ENCODE data around the gene PCDHGA2. TPM values are rescaled to one million over a fixed set of nuclear protein-coding genes. Genes with fewer than 3 reads are reported as not detected.

The PCDHGA2 gene
- total RNA-seq, 1 donor from 2014 or later, result 0.30 TPM

GRCh38 chr5:141388661-141389060, 50.1 kb downstream of the PCDHGA2 start:
- H3K27ac Mint-ChIP-seq (ENCODE audit: unreplicated experiment), result no peak overlapping the region
- no peak overlapping the region for H3K4me3 Mint-ChIP-seq (ENCODE audit: unreplicated experiment)
- H3K36me3 Mint-ChIP-seq (ENCODE audit: low read depth), result peaks cover 6% of the 10 kb centered on the region

GRCh38 chr5:141389153-141390042, 50.8 kb downstream of the PCDHGA2 start:
- no peak overlapping the region for H3K27ac Mint-ChIP-seq (ENCODE audit: unreplicated experiment)
- TF ChIP-seq CTCF (IDR thresholded peaks at IDR 0.05), result no peak
- no peaks in the 10 kb centered on the region for H3K27me3 Mint-ChIP-seq (ENCODE audit: low read depth)
- peaks cover 2% of the 10 kb centered on the region for H3K4me1 Mint-ChIP-seq (ENCODE audit: low read depth)
- H3K4me3 Mint-ChIP-seq (ENCODE audit: unreplicated experiment), result no peak overlapping the region
- peaks cover 48% of the 10 kb centered on the region for H3K9me3 Mint-ChIP-seq (ENCODE audit: low read depth)
- DNase-seq (ENCODE audit: low spot score), result peak; percentile 83
- H3K36me3 Mint-ChIP-seq (ENCODE audit: low read depth), result peaks cover 7% of the 10 kb centered on the region

More at GRCh38 chr5:141388661-141389060, 50.1 kb downstream of the PCDHGA2 start:
- Mint-ChIP-seq H3K9me3 (ENCODE audit: low read depth) (peaks cover 47% of the 10 kb centered on the region), H3K27me3 (ENCODE audit: low read depth) (no peaks in the 10 kb centered on the region), H3K4me1 (ENCODE audit: low read depth) (peaks cover 2% of the 10 kb centered on the region)
- TF ChIP-seq CTCF (IDR thresholded peaks at IDR 0.05), result no peak
- DNase-seq (ENCODE audit: low spot score), result no peak

- Mint-ChIP-seq H3K9me3 (ENCODE audit: low read depth) (peaks cover 40% of the 10 kb centered on the region), H3K4me1 (ENCODE audit: low read depth) (peaks cover 2% of the 10 kb centered on the region), H3K27ac (ENCODE audit: unreplicated experiment) (no peak within 1 kb of the TSS), H3K27me3 (ENCODE audit: low read depth) (no peaks in the 10 kb centered on the region), H3K36me3 (ENCODE audit: low read depth) (peaks cover 12% of the 10 kb centered on the region), H3K4me3 (ENCODE audit: unreplicated experiment) (no peak within 1 kb of the TSS)
- no peak for TF ChIP-seq CTCF (IDR thresholded peaks at IDR 0.05)
- DNase-seq (ENCODE audit: low spot score), result peak; percentile 62
Observed at GRCh38 chr5:141392429-141393198, 54.1 kb downstream of the PCDHGA2 start, which contains the start of gene PCDHGA8. Gene PCDHGA8, plus strand, starts transcription at chr5:141392633. Its CDS starts 181 bp downstream, at chr5:141392814.

Other genes starting within 250 kb of the PCDHGA2 start
- gene PCDHB2, start 244.1 kb upstream of the PCDHGA2 start, total RNA-seq, result 60.5 to 90.1 TPM (median 64.5 TPM) in 3 replicates
- gene PCDHB3, start 238.3 kb upstream of the PCDHGA2 start, total RNA-seq, result 5.6 to 12.1 TPM (median 5.6 TPM) in 3 replicates
- gene PCDHB4, start 216.9 kb upstream of the PCDHGA2 start, total RNA-seq, result 2.0 to 5.4 TPM (median 2.0 TPM) in 3 replicates
- gene PCDHB5, start 203.6 kb upstream of the PCDHGA2 start, total RNA-seq, result 6.6 to 11.4 TPM (median 10.2 TPM) in 3 replicates
- gene PCDHB6, start 188.7 kb upstream of the PCDHGA2 start, total RNA-seq, result 1.2 to 3.1 TPM (median 1.2 TPM) in 3 replicates
- gene PCDHB7, start 166.1 kb upstream of the PCDHGA2 start, total RNA-seq, result 1.1 to 2.5 TPM (median 1.2 TPM) in 3 replicates
- 1.1 to 3.1 TPM (median 1.7 TPM) in 3 replicates for gene PCDHB8, start 161.0 kb upstream of the PCDHGA2 start, total RNA-seq
- 4.3 to 6.1 TPM (median 5.9 TPM) in 3 replicates for gene PCDHB16, start 156.4 kb upstream of the PCDHGA2 start, total RNA-seq
- gene PCDHB9, start 151.6 kb upstream of the PCDHGA2 start, total RNA-seq, result 3.1 to 4.8 TPM (median 3.7 TPM) in 3 replicates
- 3.8 to 5.3 TPM (median 4.3 TPM) in 3 replicates for gene PCDHB10, start 146.4 kb upstream of the PCDHGA2 start, total RNA-seq
- 0.90 to 2.4 TPM (median 1.3 TPM) in 3 replicates for gene PCDHB11, start 139.1 kb upstream of the PCDHGA2 start, total RNA-seq
- gene PCDHB12, start 130.0 kb upstream of the PCDHGA2 start, total RNA-seq, result 1.5 to 2.4 TPM (median 1.7 TPM) in 3 replicates
- gene PCDHB13, start 124.8 kb upstream of the PCDHGA2 start, total RNA-seq, result 2.4 to 2.9 TPM (median 2.9 TPM) in 3 replicates
- gene PCDHB14, start 115.4 kb upstream of the PCDHGA2 start, total RNA-seq, result 2.7 to 4.9 TPM (median 4.0 TPM) in 3 replicates
- gene PCDHB15, start 93.4 kb upstream of the PCDHGA2 start, total RNA-seq, result 1.7 to 4.3 TPM (median 1.9 TPM) in 3 replicates
- 0.15 to 0.48 TPM (median 0.41 TPM) in 3 replicates for gene SLC25A2, start 34.7 kb upstream of the PCDHGA2 start, total RNA-seq
- gene TAF7, start 18.0 kb upstream of the PCDHGA2 start, total RNA-seq, result 66.4 to 73.3 TPM (median 69.7 TPM) in 3 replicates
- 0.10 to 0.23 TPM (median 0.15 TPM) in 3 replicates for gene PCDHGA1, start 8.2 kb upstream of the PCDHGA2 start, total RNA-seq
- gene PCDHGA3, start 5.1 kb downstream of the PCDHGA2 start, total RNA-seq, result 0.12 to 0.51 TPM (median 0.28 TPM) in 3 replicates
- 2.4 to 2.7 TPM (median 2.7 TPM) in 3 replicates for gene PCDHGB1, start 11.3 kb downstream of the PCDHGA2 start, total RNA-seq
- gene PCDHGA4, start 16.3 kb downstream of the PCDHGA2 start, total RNA-seq, result 0.72 to 1.4 TPM (median 0.94 TPM) in 3 replicates
- 0.95 to 1.8 TPM (median 1.0 TPM) in 3 replicates for gene PCDHGB2, start 21.2 kb downstream of the PCDHGA2 start, total RNA-seq
- 0.15 to 0.48 TPM (median 0.27 TPM) in 3 replicates for gene PCDHGA5, start 25.4 kb downstream of the PCDHGA2 start, total RNA-seq
- gene PCDHGB3, start 31.5 kb downstream of the PCDHGA2 start, total RNA-seq, result 0.21 to 0.36 TPM (median 0.30 TPM) in 3 replicates
- 0.38 to 0.65 TPM (median 0.45 TPM) in 3 replicates for gene PCDHGA6, start 35.1 kb downstream of the PCDHGA2 start, total RNA-seq
- gene PCDHGA7, start 44.0 kb downstream of the PCDHGA2 start, total RNA-seq, result 0.17 to 0.31 TPM (median 0.28 TPM) in 3 replicates
- 12.6 to 14.2 TPM (median 14.2 TPM) in 3 replicates for gene PCDHGB4, start 48.9 kb downstream of the PCDHGA2 start, total RNA-seq
- gene PCDHGA8, start 53.9 kb downstream of the PCDHGA2 start, total RNA-seq, result 0.47 to 0.59 TPM (median 0.51 TPM) in 3 replicates
- gene PCDHGB5, start 59.2 kb downstream of the PCDHGA2 start, total RNA-seq, result 1.0 to 1.6 TPM (median 1.1 TPM) in 3 replicates
- 0.97 to 3.6 TPM (median 1.4 TPM) in 3 replicates for gene PCDHGA9, start 64.0 kb downstream of the PCDHGA2 start, total RNA-seq
- gene PCDHGB6, start 69.3 kb downstream of the PCDHGA2 start, total RNA-seq, result 52.4 to 64.2 TPM (median 56.8 TPM) in 3 replicates
- 14.9 to 17.4 TPM (median 15.8 TPM) in 3 replicates for gene PCDHGA10, start 74.2 kb downstream of the PCDHGA2 start, total RNA-seq
- gene PCDHGB7, start 78.9 kb downstream of the PCDHGA2 start, total RNA-seq, result 3.5 to 5.4 TPM (median 4.3 TPM) in 3 replicates
- 1.3 to 2.4 TPM (median 1.4 TPM) in 3 replicates for gene PCDHGA11, start 82.3 kb downstream of the PCDHGA2 start, total RNA-seq
- 0.64 to 2.2 TPM (median 0.75 TPM) in 3 replicates for gene PCDHGA12, start 91.7 kb downstream of the PCDHGA2 start, total RNA-seq
- 68.9 to 91.8 TPM (median 90.8 TPM) in 3 replicates for gene PCDHGC3, start 137.2 kb downstream of the PCDHGA2 start, total RNA-seq
- gene PCDHGC4, start 146.3 kb downstream of the PCDHGA2 start, total RNA-seq, result 0.72 to 1.8 TPM (median 1.1 TPM) in 3 replicates
- gene PCDHGC5, start 150.3 kb downstream of the PCDHGA2 start, total RNA-seq, result 1.7 to 3.6 TPM (median 2.0 TPM) in 3 replicates

Measured in chondrocyte (in vitro differentiated cells).